NB4 (cell line): ENCODE results near the gene NRP2.

Experiments
- MYC ChIP-seq: IDR thresholded peaks from 2 replicates; pipeline ENCODE4 v1.6.1; 2011; ENCODE audit warnings: low read depth, low read length
- POLR2A ChIP-seq: IDR thresholded peaks from 2 replicates; pipeline ENCODE4 v1.6.1; 2011; ENCODE audit warnings: mild to moderate bottlenecking; ENCODE audit not compliant: insufficient read length; ENCODE audit errors: extremely low read depth
- TF ChIP-seq, protein P1 (sequence below): IDR thresholded peaks from one replicate; pipeline ENCODE4 v1.5.1; 2012; ENCODE audit warnings: low read depth, low read length

DNA sequence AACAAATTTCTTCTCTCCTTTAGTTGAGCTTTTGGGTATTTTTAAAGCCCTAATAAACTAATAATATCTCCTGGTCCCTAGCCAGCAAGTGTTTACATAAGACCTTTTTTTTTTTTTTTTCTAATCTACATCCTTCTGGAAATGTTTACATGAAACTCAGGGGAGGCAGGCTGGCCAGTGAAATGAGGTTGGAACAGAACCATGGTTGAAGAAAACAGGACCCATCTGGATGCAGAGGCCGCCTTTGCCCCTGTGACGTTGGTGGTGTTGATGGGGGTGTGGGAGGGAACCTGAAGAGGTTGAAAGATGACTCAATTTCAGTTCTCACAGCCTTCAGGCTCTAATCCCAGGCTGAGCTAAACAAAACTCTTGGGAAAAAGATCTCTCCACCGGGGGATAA lies 118.5 kb downstream of the NRP2 start:
- TF ChIP-seq POLR2A (no peak), MYC (no peak)
- TF ChIP-seq, protein P1, sequence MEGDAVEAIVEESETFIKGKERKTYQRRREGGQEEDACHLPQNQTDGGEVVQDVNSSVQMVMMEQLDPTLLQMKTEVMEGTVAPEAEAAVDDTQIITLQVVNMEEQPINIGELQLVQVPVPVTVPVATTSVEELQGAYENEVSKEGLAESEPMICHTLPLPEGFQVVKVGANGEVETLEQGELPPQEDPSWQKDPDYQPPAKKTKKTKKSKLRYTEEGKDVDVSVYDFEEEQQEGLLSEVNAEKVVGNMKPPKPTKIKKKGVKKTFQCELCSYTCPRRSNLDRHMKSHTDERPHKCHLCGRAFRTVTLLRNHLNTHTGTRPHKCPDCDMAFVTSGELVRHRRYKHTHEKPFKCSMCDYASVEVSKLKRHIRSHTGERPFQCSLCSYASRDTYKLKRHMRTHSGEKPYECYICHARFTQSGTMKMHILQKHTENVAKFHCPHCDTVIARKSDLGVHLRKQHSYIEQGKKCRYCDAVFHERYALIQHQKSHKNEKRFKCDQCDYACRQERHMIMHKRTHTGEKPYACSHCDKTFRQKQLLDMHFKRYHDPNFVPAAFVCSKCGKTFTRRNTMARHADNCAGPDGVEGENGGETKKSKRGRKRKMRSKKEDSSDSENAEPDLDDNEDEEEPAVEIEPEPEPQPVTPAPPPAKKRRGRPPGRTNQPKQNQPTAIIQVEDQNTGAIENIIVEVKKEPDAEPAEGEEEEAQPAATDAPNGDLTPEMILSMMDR = no peak
